ENCODE data around the gene IMPA2.

Gene IMPA2

GRCh38 chr18:12008842-12009580 is 27.7 kb downstream of the IMPA2 start:
- no peak for DNase-seq (ENCODE audit: low spot score)

GRCh38 chr18:12009581-12010140 is 28.4 kb downstream of the IMPA2 start:
- no peak for DNase-seq (ENCODE audit: low spot score)

GRCh38 chr18:12010187-12010802 is 29.0 kb downstream of the IMPA2 start:
- no peak for DNase-seq (ENCODE audit: low spot score)

- no peak for DNase-seq (ENCODE audit: low spot score)
These were observed 30.1 kb downstream of the IMPA2 start for GRCh38 chr18:12011199-12011956.

- DNase-seq (ENCODE audit: low spot score), result no peak
These were observed 30.7 kb downstream of the IMPA2 start for GRCh38 chr18:12011957-12012549.

- DNase-seq (ENCODE audit: low spot score), result no peak
These were observed 31.4 kb downstream of the IMPA2 start for GRCh38 chr18:12012697-12013096.

GRCh38 chr18:12013186-12013916 is 32.0 kb downstream of the IMPA2 start:
- no peak for DNase-seq (ENCODE audit: low spot score)

GRCh38 chr18:12014086-12014485 is 32.8 kb downstream of the IMPA2 start:
- DNase-seq (ENCODE audit: low spot score), result no peak

- no peak for DNase-seq (ENCODE audit: low spot score)
These were observed 33.5 kb downstream of the IMPA2 start for GRCh38 chr18:12014521-12015415.

- DNase-seq (ENCODE audit: low spot score), result no peak
These were observed 34.2 kb downstream of the IMPA2 start for GRCh38 chr18:12015416-12016062.

GRCh38 chr18:12017081-12017480 is 35.8 kb downstream of the IMPA2 start:
- no peak for DNase-seq (ENCODE audit: low spot score)

GRCh38 chr18:12018861-12019260 is 37.6 kb downstream of the IMPA2 start:
- DNase-seq (ENCODE audit: low spot score), result no peak

GRCh38 chr18:12021077-12021476 is 39.8 kb downstream of the IMPA2 start:
- no peak for DNase-seq (ENCODE audit: low spot score)

- DNase-seq (ENCODE audit: low spot score), result no peak
These were observed 40.3 kb downstream of the IMPA2 start for GRCh38 chr18:12021596-12021995.

GRCh38 chr18:12023375-12023774 is 42.1 kb downstream of the IMPA2 start:
- DNase-seq (ENCODE audit: low spot score), result no peak

GRCh38 chr18:12026562-12026961 is 45.3 kb downstream of the IMPA2 start:
- DNase-seq (ENCODE audit: low spot score), result no peak

GRCh38 chr18:12027046-12027445 is 45.7 kb downstream of the IMPA2 start:
- no peak for DNase-seq (ENCODE audit: low spot score)

GRCh38 chr18:12027480-12027879 is 46.2 kb downstream of the IMPA2 start:
- no peak for DNase-seq (ENCODE audit: low spot score)

- DNase-seq (ENCODE audit: low spot score), result no peak
These were observed 46.8 kb downstream of the IMPA2 start for GRCh38 chr18:12028040-12028628.

GRCh38 chr18:12028674-12029073 is 47.4 kb downstream of the IMPA2 start:
- DNase-seq (ENCODE audit: low spot score), result no peak

Measured in RKO (cell line).